Measurements from ENCODE around the gene CDCA3.

DNA sequence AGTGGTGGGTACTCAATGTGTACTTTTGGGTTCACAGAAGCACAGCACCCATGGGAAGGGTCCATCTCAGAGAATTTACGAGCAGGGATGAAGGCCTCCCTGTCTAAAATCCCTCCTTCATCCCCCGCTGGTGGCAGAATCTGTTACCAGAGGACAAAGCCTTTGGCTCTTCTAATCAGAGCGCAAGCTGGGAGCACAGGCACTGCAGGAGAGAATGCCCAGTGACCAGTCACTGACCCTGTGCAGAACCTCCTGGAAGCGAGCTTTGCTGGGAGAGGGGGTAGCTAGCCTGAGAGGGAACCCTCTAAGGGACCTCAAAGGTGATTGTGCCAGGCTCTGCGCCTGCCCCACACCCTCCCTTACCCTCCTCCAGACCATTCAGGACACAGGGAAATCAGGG is 30.9 kb downstream of the CDCA3 start:
- TF ChIP-seq, protein P1, sequence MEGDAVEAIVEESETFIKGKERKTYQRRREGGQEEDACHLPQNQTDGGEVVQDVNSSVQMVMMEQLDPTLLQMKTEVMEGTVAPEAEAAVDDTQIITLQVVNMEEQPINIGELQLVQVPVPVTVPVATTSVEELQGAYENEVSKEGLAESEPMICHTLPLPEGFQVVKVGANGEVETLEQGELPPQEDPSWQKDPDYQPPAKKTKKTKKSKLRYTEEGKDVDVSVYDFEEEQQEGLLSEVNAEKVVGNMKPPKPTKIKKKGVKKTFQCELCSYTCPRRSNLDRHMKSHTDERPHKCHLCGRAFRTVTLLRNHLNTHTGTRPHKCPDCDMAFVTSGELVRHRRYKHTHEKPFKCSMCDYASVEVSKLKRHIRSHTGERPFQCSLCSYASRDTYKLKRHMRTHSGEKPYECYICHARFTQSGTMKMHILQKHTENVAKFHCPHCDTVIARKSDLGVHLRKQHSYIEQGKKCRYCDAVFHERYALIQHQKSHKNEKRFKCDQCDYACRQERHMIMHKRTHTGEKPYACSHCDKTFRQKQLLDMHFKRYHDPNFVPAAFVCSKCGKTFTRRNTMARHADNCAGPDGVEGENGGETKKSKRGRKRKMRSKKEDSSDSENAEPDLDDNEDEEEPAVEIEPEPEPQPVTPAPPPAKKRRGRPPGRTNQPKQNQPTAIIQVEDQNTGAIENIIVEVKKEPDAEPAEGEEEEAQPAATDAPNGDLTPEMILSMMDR (conservative IDR thresholded peaks at IDR 0.05 in 1 of 2, IDR thresholded peaks at IDR 0.05 in 1 of 2; ENCODE audit: extremely low read depth in 1 of 2, insufficient read depth in 1 of 2, low read depth in 1 of 2, low read length in 2 of 2), result no peak
- no peak for TF ChIP-seq EZH2 (IDR thresholded peaks at IDR 0.05; ENCODE audit: borderline replicate concordance, low read length)

Measured in mammary epithelial cell (primary cell).